ENCODE measurements around the gene PHF13. TPM values are rescaled to one million over a fixed set of nuclear protein-coding genes. Genes with fewer than 3 reads are reported as not detected.

The PHF13 gene
- total and polyA plus RNA-seq, 9 of the 15 experiments (the other 6 are each of a cell fraction or from before 2014, with no cell fraction given), result 1.8 to 36.1 (median 11.7) TPM

DNA sequence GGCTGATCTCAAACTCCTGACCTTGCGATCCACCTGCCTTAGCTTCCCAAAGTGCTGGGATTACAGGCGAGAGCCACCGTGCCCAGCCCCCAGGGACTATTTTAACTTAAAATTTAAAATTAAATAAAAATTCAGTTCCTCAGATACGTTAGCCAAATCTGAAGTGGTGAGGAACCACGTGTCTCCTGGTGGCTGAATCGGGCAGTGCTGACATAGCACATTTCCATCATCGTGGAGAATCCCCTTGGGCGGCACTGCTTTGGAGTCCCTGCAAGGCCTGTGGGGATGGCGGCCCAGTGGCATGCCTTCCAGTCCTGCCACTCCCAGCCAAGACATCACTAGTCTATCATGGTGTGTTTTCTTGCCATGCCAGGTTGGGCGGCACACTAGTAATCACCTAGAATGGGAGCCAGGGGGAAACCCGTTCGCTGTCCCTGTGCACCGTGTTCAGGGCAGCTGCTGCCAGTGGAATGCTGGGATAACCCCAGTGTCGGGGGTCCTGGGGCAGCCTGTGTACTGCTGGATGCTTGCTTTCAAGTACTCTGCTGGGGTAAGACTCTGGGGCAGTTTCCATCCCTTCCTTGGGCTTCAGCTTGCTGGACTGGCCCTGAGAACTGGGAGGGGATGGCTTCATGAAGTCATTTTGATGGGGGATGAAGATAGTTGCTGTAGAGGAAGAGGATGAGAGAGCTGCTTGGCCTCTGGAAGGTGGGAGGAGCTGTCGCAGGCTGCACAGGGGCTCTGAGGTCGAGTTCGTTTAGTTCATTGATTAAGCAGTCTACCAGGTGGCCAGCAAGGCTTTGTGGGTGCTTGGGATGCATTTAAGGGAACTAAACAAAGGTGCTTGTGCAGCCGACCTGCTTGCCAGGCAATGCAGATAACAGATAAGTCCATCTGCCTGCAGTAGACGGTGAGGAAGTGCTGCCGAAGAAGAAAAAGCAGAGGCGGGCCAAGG, 29.1 kb upstream of the PHF13 start:
- peak overlapping the region; percentile 48 for H3K4me2 ChIP-seq (ENCODE audit: insufficient read depth, low read length)
- CTCF ChIA-PET (ENCODE audit: low intra/inter-chr PET ratio), result no interaction called here
- H3K9ac ChIP-seq (ENCODE audit: insufficient read depth in 1 of 2, low read depth in 2 of 2, low read length in 2 of 2), result peak overlapping the region in 1 of 2 experiments; percentile 11; a peak in 2 of 4 replicates
- H3K4me3 ChIP-seq, result no peak overlapping the region
- 54% methylated on average over 21 of the region's 21 CpGs for WGBS (ENCODE audit: insufficient coverage, low coverage, missing lambda C conversion rate)
- peaks cover 59% of the 10 kb centered on the region; the same call in 2 of the 3 replicates for H3K36me3 ChIP-seq (ENCODE audit: control insufficient read depth, insufficient read depth, low read length)
- H3K4me1 ChIP-seq (replicated peaks in 1 of 2; ENCODE audit: control insufficient read depth in 2 of 2, insufficient read depth in 2 of 2, low read length in 2 of 2), result peaks cover 37 to 80% of the 10 kb centered on the region in 2 experiments
- POLR2A ChIA-PET, result interaction anchor here (1.1 to 13.4 kb wide), 2 partner anchors 9 to 16 kb away, joined by 5 to 221 read pairs; partner anchors contain the start of gene KLHL21
- peaks cover 45% of the 10 kb centered on the region for H3K79me2 ChIP-seq (ENCODE audit: control insufficient read depth, insufficient read depth, low read length)
- no peak overlapping the region for H2AFZ ChIP-seq (ENCODE audit: low read depth, low read length)
- no peak for ATAC-seq
- H3K27ac ChIP-seq (ENCODE audit: extremely low read depth, low read depth, low read length), result peak overlapping the region; percentile 13; the same call in 1 of the 3 replicates
- peaks cover 33% of the 10 kb centered on the region for H4K20me1 ChIP-seq (replicated peaks; ENCODE audit: control insufficient read depth, insufficient read depth, low read length)
- peaks cover 19% of the 10 kb centered on the region for H3K9me1 ChIP-seq (ENCODE audit: control insufficient read depth, insufficient read depth, low read length)
- no TSS peak for BruUV-seq (replicated peaks)
- DNase-seq (ENCODE audit: extremely low read depth in 1 of 4, low spot score in 3 of 4), result peak in 1 of 4 experiments; percentile 56
- intact Hi-C loops (cut with micrococcal nuclease), result no loop called here
- peak; percentile 79 for FAIRE-seq
- no peaks in the 10 kb centered on the region for H3K9me3 ChIP-seq (replicated peaks; ENCODE audit: control insufficient read depth, insufficient read depth, low read depth, low read length)
- in situ Hi-C loops (cut with MboI), result no loop called here
- H3K27me3 ChIP-seq (ENCODE audit: control insufficient read depth in 2 of 2, insufficient read depth in 2 of 2, low read length in 2 of 2), result no peaks in the 10 kb centered on the region
- peak; percentile 95 for TF ChIP-seq ZNF316 (IDR thresholded peaks at IDR 0.05)
- TF ChIP-seq BHLHE40 (IDR thresholded peaks at IDR 0.05; ENCODE audit: low read length), result peak; percentile 4; the same call in 1 of the 2 replicates
- peak in 1 of 2 experiments; percentile 66; a peak in 1 of 4 replicates for TF ChIP-seq RCOR1 (IDR thresholded peaks at IDR 0.05; ENCODE audit: borderline replicate concordance in 1 of 2, low read depth in 2 of 2, low read length in 2 of 2)
- peak; percentile 36; the same call in 1 of the 2 replicates for TF ChIP-seq DPF2 (IDR thresholded peaks at IDR 0.05)
- TF ChIP-seq ZNF764 (CRISPR knock-in tag; IDR thresholded peaks at IDR 0.05; ENCODE audit: low read depth), result no peak
- peak; percentile 63 for TF ChIP-seq GATA2 (CRISPR knock-in tag; IDR thresholded peaks at IDR 0.05)
- no peak for TF ChIP-seq U2AF2 (optimal IDR thresholded peaks at IDR 0.05; ENCODE audit: low read depth, low read length)
- TF ChIP-seq, protein P1, sequence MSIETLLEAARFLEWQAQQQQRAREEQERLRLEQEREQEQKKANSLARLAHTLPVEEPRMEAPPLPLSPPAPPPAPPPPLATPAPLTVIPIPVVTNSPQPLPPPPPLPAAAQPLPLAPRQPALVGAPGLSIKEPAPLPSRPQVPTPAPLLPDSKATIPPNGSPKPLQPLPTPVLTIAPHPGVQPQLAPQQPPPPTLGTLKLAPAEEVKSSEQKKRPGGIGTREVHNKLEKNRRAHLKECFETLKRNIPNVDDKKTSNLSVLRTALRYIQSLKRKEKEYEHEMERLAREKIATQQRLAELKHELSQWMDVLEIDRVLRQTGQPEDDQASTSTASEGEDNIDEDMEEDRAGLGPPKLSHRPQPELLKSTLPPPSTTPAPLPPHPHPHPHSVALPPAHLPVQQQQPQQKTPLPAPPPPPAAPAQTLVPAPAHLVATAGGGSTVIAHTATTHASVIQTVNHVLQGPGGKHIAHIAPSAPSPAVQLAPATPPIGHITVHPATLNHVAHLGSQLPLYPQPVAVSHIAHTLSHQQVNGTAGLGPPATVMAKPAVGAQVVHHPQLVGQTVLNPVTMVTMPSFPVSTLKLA (conservative IDR thresholded peaks at IDR 0.05), result 0 out of 4 replicates have a peak, but pooled peaks of 1 of the 2 experiments have one; percentile 17
- no peak for TF ChIP-seq BCL6 (CRISPR knock-in tag; IDR thresholded peaks at IDR 0.05)
- TF ChIP-seq ZNF282 (CRISPR knock-in tag; IDR thresholded peaks at IDR 0.05), result no peak
- TF ChIP-seq ZEB2 (IDR thresholded peaks at IDR 0.05), result peak; percentile 68; the same call in 1 of the 2 replicates
- TF ChIP-seq, protein P2, sequence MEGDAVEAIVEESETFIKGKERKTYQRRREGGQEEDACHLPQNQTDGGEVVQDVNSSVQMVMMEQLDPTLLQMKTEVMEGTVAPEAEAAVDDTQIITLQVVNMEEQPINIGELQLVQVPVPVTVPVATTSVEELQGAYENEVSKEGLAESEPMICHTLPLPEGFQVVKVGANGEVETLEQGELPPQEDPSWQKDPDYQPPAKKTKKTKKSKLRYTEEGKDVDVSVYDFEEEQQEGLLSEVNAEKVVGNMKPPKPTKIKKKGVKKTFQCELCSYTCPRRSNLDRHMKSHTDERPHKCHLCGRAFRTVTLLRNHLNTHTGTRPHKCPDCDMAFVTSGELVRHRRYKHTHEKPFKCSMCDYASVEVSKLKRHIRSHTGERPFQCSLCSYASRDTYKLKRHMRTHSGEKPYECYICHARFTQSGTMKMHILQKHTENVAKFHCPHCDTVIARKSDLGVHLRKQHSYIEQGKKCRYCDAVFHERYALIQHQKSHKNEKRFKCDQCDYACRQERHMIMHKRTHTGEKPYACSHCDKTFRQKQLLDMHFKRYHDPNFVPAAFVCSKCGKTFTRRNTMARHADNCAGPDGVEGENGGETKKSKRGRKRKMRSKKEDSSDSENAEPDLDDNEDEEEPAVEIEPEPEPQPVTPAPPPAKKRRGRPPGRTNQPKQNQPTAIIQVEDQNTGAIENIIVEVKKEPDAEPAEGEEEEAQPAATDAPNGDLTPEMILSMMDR (IDR thresholded peaks at IDR 0.05 in 2 of 3, conservative IDR thresholded peaks at IDR 0.05 in 1 of 3; ENCODE audit: insufficient read depth in 2 of 3, low read depth in 1 of 3, low read length in 3 of 3), result peak in 1 of 3 experiments; percentile 15; a peak in 1 of 6 replicates
- no peak for TF ChIP-seq CREBBP (IDR thresholded peaks at IDR 0.05; ENCODE audit: low read depth, low read length)
- no peak for TF ChIP-seq ILF3 (IDR thresholded peaks at IDR 0.05; ENCODE audit: borderline replicate concordance)
- peak; percentile 87 for TF ChIP-seq MAFF (IDR thresholded peaks at IDR 0.05; ENCODE audit: low read length)
- TF ChIP-seq TAL1 (IDR thresholded peaks at IDR 0.05), result no peak
- TF ChIP-seq RB1 (IDR thresholded peaks at IDR 0.05; ENCODE audit: low read depth), result no peak
- TF ChIP-seq CCAR2 (IDR thresholded peaks at IDR 0.05; ENCODE audit: low read depth, low read length), result no peak
- TF ChIP-seq ZNF239 (CRISPR knock-in tag; IDR thresholded peaks at IDR 0.05), result no peak

Measured in K562 (cell line).